Measurements from ENCODE around the gene CDH12.
"Not testable (repeated sequence)": the region's sequence is repeated elsewhere in the genome, so short reads cannot be mapped to it uniquely, and the experiment has no call there.

Gene CDH12

GRCh38 chr5:22012893-22013292 is 840.3 kb downstream of the CDH12 start:
- DNase-seq (ENCODE audit: low read depth in 2 of 2) = not testable (repeated sequence)

- DNase-seq (ENCODE audit: low read depth in 2 of 2) = not testable (repeated sequence)
Measured at GRCh38 chr5:22010808-22011207, 842.3 kb downstream of the CDH12 start.

- DNase-seq (ENCODE audit: low read depth in 2 of 2) = not testable (repeated sequence)
Measured at GRCh38 chr5:22001097-22001496, 852.0 kb downstream of the CDH12 start.

GRCh38 chr5:21985799-21986198 is 867.3 kb downstream of the CDH12 start:
- not testable (repeated sequence) for DNase-seq (ENCODE audit: low read depth in 2 of 2)

GRCh38 chr5:21951571-21951970 is 901.6 kb downstream of the CDH12 start:
- DNase-seq (ENCODE audit: low read depth in 2 of 2) = not testable (repeated sequence)

- DNase-seq (ENCODE audit: low read depth in 2 of 2) = no peak
Measured at GRCh38 chr5:21931116-21931515, 922.0 kb downstream of the CDH12 start.

- DNase-seq (ENCODE audit: low read depth in 2 of 2) = no peak
Measured at GRCh38 chr5:21919414-21920022, 933.6 kb downstream of the CDH12 start.

- DNase-seq (ENCODE audit: low read depth in 2 of 2) = no peak
Measured at GRCh38 chr5:21918451-21918850, 934.7 kb downstream of the CDH12 start.

GRCh38 chr5:21910731-21911130 is 942.4 kb downstream of the CDH12 start:
- no peak for DNase-seq (ENCODE audit: low read depth in 2 of 2)

GRCh38 chr5:21895766-21896350 is 957.3 kb downstream of the CDH12 start:
- no peak for DNase-seq (ENCODE audit: low read depth in 2 of 2)

- DNase-seq (ENCODE audit: low read depth in 2 of 2) = no peak
Measured at GRCh38 chr5:21893161-21893560, 960.0 kb downstream of the CDH12 start.

GRCh38 chr5:21889581-21889980 is 963.6 kb downstream of the CDH12 start:
- no peak for DNase-seq (ENCODE audit: low read depth in 2 of 2)

GRCh38 chr5:21882074-21882745 is 970.9 kb downstream of the CDH12 start:
- DNase-seq (ENCODE audit: low read depth in 2 of 2) = no peak

GRCh38 chr5:21880164-21880563 is 973.0 kb downstream of the CDH12 start:
- DNase-seq (ENCODE audit: low read depth in 2 of 2) = no peak

GRCh38 chr5:21862986-21863385 is 990.2 kb downstream of the CDH12 start:
- DNase-seq (ENCODE audit: low read depth in 2 of 2) = no peak

GRCh38 chr5:21858441-21858840 is 994.7 kb downstream of the CDH12 start:
- no peak for DNase-seq (ENCODE audit: low read depth in 2 of 2)

- DNase-seq (ENCODE audit: low read depth in 2 of 2) = no peak
Measured at GRCh38 chr5:21856987-21857386, 996.2 kb downstream of the CDH12 start.

GRCh38 chr5:21847300-21847699 is 1005.8 kb downstream of the CDH12 start:
- no peak for DNase-seq (ENCODE audit: low read depth in 2 of 2)

GRCh38 chr5:21844960-21845359 is 1008.2 kb downstream of the CDH12 start:
- no peak for DNase-seq (ENCODE audit: low read depth in 2 of 2)

- DNase-seq (ENCODE audit: low read depth in 2 of 2) = no peak
Measured at GRCh38 chr5:21834863-21835262, 1018.3 kb downstream of the CDH12 start.

- no peak for DNase-seq (ENCODE audit: low read depth in 2 of 2)
Measured at GRCh38 chr5:21831145-21831787, 1021.9 kb downstream of the CDH12 start.

- DNase-seq (ENCODE audit: low read depth in 2 of 2) = no peak
Measured at GRCh38 chr5:21826884-21827283, 1026.3 kb downstream of the CDH12 start.

GRCh38 chr5:21823588-21823987 is 1029.6 kb downstream of the CDH12 start:
- no peak for DNase-seq (ENCODE audit: low read depth in 2 of 2)
